Activated T-cell treated with anti-CD3 and anti-CD28 coated beads, Interleukin-2, amount 50 U/mL, for 24 hours (primary cell): ENCODE results near the gene TIAM1.

Experiments used
- DNase-seq: peaks from one replicate; pipeline ENCODE4 v3.0.0-alpha.2; 2020
- H3K27ac Mint-ChIP-seq: 2 replicates; pipeline ENCODE4 v1.8.0; 2020; ENCODE audit warnings: mild to moderate bottlenecking, mixed read lengths
- H3K27me3 Mint-ChIP-seq: 2 replicates; pipeline ENCODE4 v1.8.0; 2020; ENCODE audit warnings: mixed read lengths
- H3K36me3 Mint-ChIP-seq: 2 replicates; pipeline ENCODE4 v1.8.0; 2020; ENCODE audit warnings: low read depth, mixed read lengths
- H3K4me1 Mint-ChIP-seq: 2 replicates; pipeline ENCODE4 v1.8.0; 2020; ENCODE audit warnings: low read depth, mixed read lengths
- H3K4me3 Mint-ChIP-seq: 2 replicates; pipeline ENCODE4 v1.8.0; 2020; ENCODE audit warnings: mild to moderate bottlenecking, moderate library complexity, mixed read lengths
- H3K9me3 Mint-ChIP-seq: 2 replicates; pipeline ENCODE4 v1.8.0; 2020; ENCODE audit warnings: mixed read lengths

The TIAM1 gene

DNA sequence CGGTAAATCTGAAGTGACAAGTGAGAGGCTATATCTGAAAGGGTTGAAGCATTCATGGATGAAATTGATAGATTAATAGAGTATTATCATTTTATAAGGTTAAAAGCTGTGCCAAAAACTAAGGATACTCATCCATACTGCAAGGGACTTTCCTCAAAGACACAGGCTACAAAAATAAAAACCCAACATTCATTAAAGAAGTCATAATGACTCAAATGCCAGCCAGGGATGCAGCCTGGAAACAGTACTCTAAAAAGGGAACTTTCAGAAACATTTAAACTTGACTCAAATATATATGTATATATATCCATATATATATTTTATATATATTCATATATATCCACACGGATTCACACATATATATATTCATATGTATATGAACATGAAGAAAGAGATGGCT is 1.1 kb upstream of the TIAM1 start:
- H3K27ac Mint-ChIP-seq, result peak overlapping the region; percentile 48
- DNase-seq, result no peak
- no peaks in the 10 kb centered on the region for H3K27me3 Mint-ChIP-seq
- H3K9me3 Mint-ChIP-seq, result no peaks in the 10 kb centered on the region
- H3K36me3 Mint-ChIP-seq, result peaks cover 24% of the 10 kb centered on the region
- H3K4me1 Mint-ChIP-seq, result peaks cover 62% of the 10 kb centered on the region
- H3K4me3 Mint-ChIP-seq, result peak overlapping the region; percentile 91

GRCh38 chr21:31343030-31343510 is 991 bp downstream of the TIAM1 start:
- Mint-ChIP-seq H3K4me3 (peak overlapping the region; percentile 91), H3K36me3 (peaks cover 33% of the 10 kb centered on the region), H3K27me3 (no peaks in the 10 kb centered on the region), H3K4me1 (peaks cover 76% of the 10 kb centered on the region), H3K27ac (peak overlapping the region; percentile 91), H3K9me3 (no peaks in the 10 kb centered on the region)
- no peak for DNase-seq

- Mint-ChIP-seq H3K36me3 (peaks cover 37% of the 10 kb centered on the region), H3K9me3 (no peaks in the 10 kb centered on the region), H3K27ac (peak overlapping the region; percentile 91), H3K4me1 (peaks cover 75% of the 10 kb centered on the region), H3K4me3 (peak overlapping the region; percentile 91), H3K27me3 (no peaks in the 10 kb centered on the region)
- DNase-seq, result no peak
Observed at GRCh38 chr21:31342348-31342747, 1.7 kb downstream of the TIAM1 start.

GRCh38 chr21:31340942-31341487 is 3.0 kb downstream of the TIAM1 start:
- peak overlapping the region; percentile 93 for H3K27ac Mint-ChIP-seq
- H3K36me3 Mint-ChIP-seq, result peaks cover 48% of the 10 kb centered on the region
- H3K27me3 Mint-ChIP-seq, result no peaks in the 10 kb centered on the region
- peaks cover 77% of the 10 kb centered on the region for H3K4me1 Mint-ChIP-seq
- H3K4me3 Mint-ChIP-seq, result peak overlapping the region; percentile 91
- no peaks in the 10 kb centered on the region for H3K9me3 Mint-ChIP-seq
- DNase-seq, result no peak

DNA sequence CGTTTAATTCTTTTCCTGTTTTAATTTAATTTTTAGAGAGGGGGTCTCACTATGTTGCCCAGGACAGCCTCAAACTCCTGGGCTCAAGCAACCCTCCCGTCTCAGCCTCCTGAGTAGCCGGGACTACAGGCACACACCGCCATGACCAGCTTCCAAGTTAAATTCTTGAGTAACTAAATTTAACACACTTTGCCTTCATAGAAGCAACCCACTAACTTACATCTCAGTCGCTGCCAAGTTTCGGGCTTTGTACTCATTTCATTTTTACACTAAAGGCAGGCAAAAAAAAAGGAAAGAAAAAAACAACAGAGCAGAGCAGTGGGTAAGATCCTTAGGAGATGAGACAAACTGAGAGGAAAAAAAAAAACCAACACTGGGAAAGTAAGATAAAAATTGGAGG is 3.5 kb downstream of the TIAM1 start:
- no peak for DNase-seq
- peak overlapping the region; percentile 91 for H3K4me3 Mint-ChIP-seq
- H3K36me3 Mint-ChIP-seq, result peaks cover 53% of the 10 kb centered on the region
- peak overlapping the region; percentile 93 for H3K27ac Mint-ChIP-seq
- peaks cover 82% of the 10 kb centered on the region for H3K4me1 Mint-ChIP-seq
- H3K9me3 Mint-ChIP-seq, result no peaks in the 10 kb centered on the region
- H3K27me3 Mint-ChIP-seq, result no peaks in the 10 kb centered on the region

GRCh38 chr21:31339721-31340120 is 4.3 kb downstream of the TIAM1 start:
- Mint-ChIP-seq H3K4me1 (peaks cover 82% of the 10 kb centered on the region), H3K27ac (peak overlapping the region; percentile 93), H3K36me3 (peaks cover 60% of the 10 kb centered on the region), H3K27me3 (no peaks in the 10 kb centered on the region), H3K4me3 (peak overlapping the region; percentile 91), H3K9me3 (no peaks in the 10 kb centered on the region)
- no peak for DNase-seq

DNA sequence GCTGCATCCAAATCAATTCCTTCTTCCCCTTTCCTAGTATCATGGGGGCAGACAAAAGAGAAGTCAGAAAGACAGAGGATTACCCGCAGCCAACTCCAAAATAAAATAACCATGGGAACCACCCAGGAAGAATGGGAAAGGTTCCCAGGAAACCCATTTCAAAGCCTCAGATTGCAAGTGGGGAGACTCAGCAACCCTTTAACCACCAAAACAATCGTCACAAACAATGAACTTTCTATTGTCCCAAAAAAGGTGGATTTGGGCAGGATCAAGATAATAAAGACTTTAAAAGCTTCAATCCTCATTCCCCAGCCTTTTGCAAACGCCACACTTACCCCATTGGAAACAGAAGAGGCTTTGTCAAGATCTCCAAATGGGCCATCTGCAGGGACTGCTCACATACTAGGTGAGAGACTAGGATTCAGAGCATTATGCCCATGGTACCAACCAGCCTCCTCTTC is 5.1 kb downstream of the TIAM1 start:
- Mint-ChIP-seq H3K9me3 (no peaks in the 10 kb centered on the region), H3K36me3 (peaks cover 67% of the 10 kb centered on the region), H3K4me1 (peaks cover 83% of the 10 kb centered on the region), H3K4me3 (no peak overlapping the region), H3K27me3 (no peaks in the 10 kb centered on the region), H3K27ac (no peak overlapping the region)
- DNase-seq, result no peak

DNA sequence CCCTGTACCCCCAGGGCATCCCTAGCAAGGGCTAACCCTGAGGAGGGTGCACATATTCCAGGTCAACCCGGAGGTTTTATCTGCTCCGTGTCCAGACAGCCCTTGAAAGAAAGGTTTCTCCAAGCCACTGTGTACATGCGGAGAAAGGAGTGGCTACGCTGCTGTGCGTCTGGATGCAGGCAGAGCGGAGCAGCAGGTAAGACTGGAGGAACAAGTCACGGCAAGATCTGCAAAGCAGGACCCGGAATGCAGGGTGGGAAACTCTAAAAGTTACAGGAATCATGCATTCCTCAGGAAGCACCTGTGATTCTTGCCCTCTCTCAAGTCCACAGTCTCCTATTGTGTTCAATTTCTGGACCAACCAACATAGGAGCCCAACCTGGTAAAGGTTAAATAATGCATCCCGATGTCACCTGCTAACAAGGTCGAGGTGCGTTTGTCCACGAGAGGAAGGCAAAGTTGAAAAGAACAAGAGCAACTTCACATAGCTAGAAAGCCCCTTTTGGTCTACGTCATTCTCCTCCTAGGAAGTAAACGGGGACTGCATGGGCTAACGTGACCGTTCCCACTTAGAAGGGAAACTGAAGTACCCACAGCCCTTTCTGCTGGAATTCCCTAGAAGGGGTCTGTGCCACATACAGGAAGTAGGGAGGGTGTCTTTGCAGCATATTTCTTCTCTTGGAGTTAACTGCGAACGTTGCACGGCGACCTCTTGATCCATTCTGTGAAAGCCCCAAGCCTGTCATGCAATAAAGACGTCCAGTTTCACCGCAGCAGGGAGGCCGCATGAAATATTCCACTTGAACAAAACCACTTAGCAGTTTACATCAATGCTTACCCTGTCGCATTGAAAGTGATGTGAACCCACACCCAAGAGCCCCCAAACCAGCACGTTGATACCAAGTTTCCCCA is 5.8 kb downstream of the TIAM1 start:
- H3K4me1 Mint-ChIP-seq, result peaks cover 84% of the 10 kb centered on the region
- no peak overlapping the region for H3K4me3 Mint-ChIP-seq
- no peaks in the 10 kb centered on the region for H3K9me3 Mint-ChIP-seq
- no peak for DNase-seq
- H3K27me3 Mint-ChIP-seq, result no peaks in the 10 kb centered on the region
- no peak overlapping the region for H3K27ac Mint-ChIP-seq
- H3K36me3 Mint-ChIP-seq, result peaks cover 67% of the 10 kb centered on the region

DNA sequence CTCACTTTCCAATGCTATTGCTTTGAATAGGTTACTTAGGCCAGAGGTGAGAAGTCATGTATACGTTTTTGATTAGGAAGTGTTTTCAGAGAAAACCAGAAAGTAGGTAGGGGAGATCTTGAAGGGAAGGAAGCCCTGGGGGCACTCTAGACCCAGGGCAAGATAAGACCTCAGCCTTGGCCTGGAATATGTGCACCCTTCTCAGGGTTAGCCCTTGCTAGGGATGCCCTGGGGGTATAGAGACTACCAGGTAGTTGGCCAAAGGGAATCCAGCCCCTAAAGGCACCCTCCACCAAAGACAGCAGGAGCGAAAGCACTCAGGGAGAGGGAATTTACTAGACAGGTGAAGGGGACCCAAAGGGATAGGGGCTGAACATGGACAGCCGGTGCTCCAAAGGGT is 7.0 kb downstream of the TIAM1 start:
- Mint-ChIP-seq H3K9me3 (no peaks in the 10 kb centered on the region), H3K4me3 (no peak overlapping the region), H3K27ac (peak overlapping the region; percentile 84), H3K4me1 (peaks cover 85% of the 10 kb centered on the region), H3K27me3 (no peaks in the 10 kb centered on the region), H3K36me3 (peaks cover 66% of the 10 kb centered on the region)
- DNase-seq, result no peak

DNA sequence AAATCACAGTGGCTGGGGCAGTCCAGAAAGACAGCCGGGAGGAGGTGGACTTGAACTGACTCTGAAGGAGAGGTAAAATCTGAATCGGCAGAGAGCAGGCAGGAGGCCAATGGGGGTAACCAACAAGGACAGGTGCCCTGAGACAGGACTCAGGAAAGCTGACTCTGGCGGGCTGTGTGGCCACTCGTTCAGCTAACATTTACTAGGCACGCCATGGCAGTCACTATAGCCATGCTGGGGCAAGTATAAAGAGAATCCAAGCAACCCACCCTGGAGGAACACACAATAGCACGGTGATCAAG is 7.4 kb downstream of the TIAM1 start:
- DNase-seq, result no peak
- no peaks in the 10 kb centered on the region for H3K9me3 Mint-ChIP-seq
- peak overlapping the region; percentile 10 for H3K4me3 Mint-ChIP-seq
- H3K4me1 Mint-ChIP-seq, result peaks cover 87% of the 10 kb centered on the region
- H3K27ac Mint-ChIP-seq, result peak overlapping the region; percentile 84
- no peaks in the 10 kb centered on the region for H3K27me3 Mint-ChIP-seq
- H3K36me3 Mint-ChIP-seq, result peaks cover 70% of the 10 kb centered on the region

DNA sequence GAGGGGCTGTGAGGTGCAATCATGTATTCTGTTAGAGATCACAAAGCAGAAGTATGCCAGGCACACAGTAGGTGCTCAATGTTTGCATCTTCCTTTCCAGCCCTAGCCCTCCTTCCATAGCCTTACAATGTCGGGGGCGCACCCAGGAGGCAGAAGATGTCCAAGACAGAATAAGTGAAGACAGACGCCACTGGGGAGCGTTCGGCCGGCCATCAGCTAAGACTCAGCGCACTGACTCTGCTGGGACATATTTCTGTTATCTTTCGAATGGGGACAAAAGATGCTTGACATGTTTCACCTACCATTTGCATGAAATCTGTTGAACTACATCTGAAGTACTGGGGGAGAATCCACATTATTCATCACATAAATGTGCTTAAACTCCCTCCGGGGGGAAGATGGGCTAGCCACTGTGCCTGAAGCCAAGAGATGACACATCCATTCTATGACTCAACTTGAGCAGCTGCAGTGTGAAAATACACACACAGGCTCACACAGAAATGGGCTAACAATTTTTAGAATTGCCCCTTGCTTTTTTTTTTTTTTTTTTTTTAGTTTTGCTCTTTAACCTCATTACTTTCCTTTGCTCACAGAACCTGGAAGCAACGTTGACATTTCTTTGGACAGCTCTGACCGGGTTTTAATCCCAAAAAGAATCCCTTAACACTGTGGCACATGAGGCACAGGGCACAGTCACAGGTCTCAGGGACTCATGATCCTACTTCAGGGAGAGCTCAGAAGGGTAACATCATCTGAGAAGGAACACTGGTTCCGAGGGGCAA is 7.9 kb downstream of the TIAM1 start:
- peaks cover 75% of the 10 kb centered on the region for H3K36me3 Mint-ChIP-seq
- DNase-seq, result no peak
- peak overlapping the region; percentile 84 for H3K27ac Mint-ChIP-seq
- no peaks in the 10 kb centered on the region for H3K27me3 Mint-ChIP-seq
- peaks cover 84% of the 10 kb centered on the region for H3K4me1 Mint-ChIP-seq
- H3K9me3 Mint-ChIP-seq, result no peaks in the 10 kb centered on the region
- peak overlapping the region; percentile 10 for H3K4me3 Mint-ChIP-seq

GRCh38 chr21:31334648-31335121 is 9.4 kb downstream of the TIAM1 start:
- Mint-ChIP-seq H3K27me3 (no peaks in the 10 kb centered on the region), H3K4me1 (peaks cover 73% of the 10 kb centered on the region), H3K27ac (no peak overlapping the region), H3K4me3 (no peak overlapping the region), H3K9me3 (no peaks in the 10 kb centered on the region), H3K36me3 (peaks cover 86% of the 10 kb centered on the region)
- no peak for DNase-seq

DNA sequence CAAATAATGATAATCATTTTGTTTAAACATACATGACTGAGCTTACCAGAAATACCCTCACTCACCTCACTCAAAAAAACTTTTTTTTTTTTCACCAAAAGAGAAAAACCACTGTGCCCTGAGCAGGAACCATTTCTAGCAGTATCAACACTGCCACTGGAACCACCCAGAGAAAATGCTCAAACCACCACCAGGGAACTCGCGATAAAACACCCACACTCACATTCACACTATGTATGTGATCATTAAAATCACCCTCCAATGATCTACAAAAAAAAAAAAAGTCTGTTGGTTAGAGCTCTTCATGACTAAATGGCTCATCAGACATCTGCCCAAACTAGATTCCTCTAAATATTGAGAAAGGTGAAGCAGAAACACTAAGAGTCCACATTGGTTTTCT is 11.5 kb downstream of the TIAM1 start:
- Mint-ChIP-seq H3K27ac (peak overlapping the region; percentile 76), H3K27me3 (no peaks in the 10 kb centered on the region), H3K4me3 (no peak overlapping the region), H3K4me1 (peaks cover 69% of the 10 kb centered on the region), H3K9me3 (no peaks in the 10 kb centered on the region), H3K36me3 (peaks cover 82% of the 10 kb centered on the region)
- no peak for DNase-seq

DNA sequence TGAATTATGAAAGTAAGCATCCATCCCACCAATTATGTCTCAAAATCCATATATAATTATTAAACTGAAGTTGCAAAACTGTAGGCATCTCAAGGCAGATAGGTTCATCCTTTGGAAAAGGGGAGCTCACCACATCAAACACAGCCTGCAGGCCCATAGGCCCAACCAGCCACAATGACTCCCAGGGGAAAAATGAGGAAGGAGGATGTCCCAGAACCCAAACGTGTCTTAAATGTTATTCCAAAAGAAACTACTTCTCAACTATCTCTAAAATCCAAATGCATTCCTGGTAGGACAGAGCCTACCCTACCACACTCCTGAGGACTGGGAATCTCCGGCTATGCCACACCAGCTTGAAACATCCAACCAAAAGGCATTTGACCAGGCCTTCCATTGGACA is 12.8 kb downstream of the TIAM1 start:
- H3K4me1 Mint-ChIP-seq, result peaks cover 71% of the 10 kb centered on the region
- no peaks in the 10 kb centered on the region for H3K9me3 Mint-ChIP-seq
- no peak for DNase-seq
- no peak overlapping the region for H3K4me3 Mint-ChIP-seq
- H3K27me3 Mint-ChIP-seq, result no peaks in the 10 kb centered on the region
- no peak overlapping the region for H3K27ac Mint-ChIP-seq
- H3K36me3 Mint-ChIP-seq, result peaks cover 73% of the 10 kb centered on the region
